Endothelial cell of umbilical vein (primary cell): ENCODE measurements around the gene IPPK.

Source experiments
- CTCF ChIP-seq, 2 donors: IDR thresholded peaks; 1 replicate in 1 of 2; 2 replicates in 1 of 2; pipeline ENCODE4 v1.5.1; 2011; ENCODE audit warnings: low read length in 2 of 2, mild to moderate bottlenecking in 2 of 2, moderate library complexity in 2 of 2, control low read depth in 1 of 2, inconsistent platforms in 1 of 2, low read depth in 1 of 2; ENCODE audit not compliant: insufficient read depth in 1 of 2; ENCODE audit errors: extremely low read depth in 1 of 2
- EZH2 ChIP-seq: IDR thresholded peaks from 2 replicates; pipeline ENCODE4 v1.6.1; 2012; ENCODE audit warnings: borderline replicate concordance, low read depth, mild to moderate bottlenecking, moderate library complexity, low read length, inconsistent platforms; ENCODE audit not compliant: severe bottlenecking
- MAX ChIP-seq: IDR thresholded peaks from 2 replicates; pipeline ENCODE4 v1.6.1; 2011; ENCODE audit not compliant: insufficient read depth, insufficient read length
- POLR2AphosphoS5 ChIP-seq: IDR thresholded peaks from 2 replicates; pipeline ENCODE4 v1.6.1; 2012; ENCODE audit warnings: low read depth, mild to moderate bottlenecking, control low read depth, low read length, moderate library complexity; ENCODE audit not compliant: insufficient read depth

DNA sequence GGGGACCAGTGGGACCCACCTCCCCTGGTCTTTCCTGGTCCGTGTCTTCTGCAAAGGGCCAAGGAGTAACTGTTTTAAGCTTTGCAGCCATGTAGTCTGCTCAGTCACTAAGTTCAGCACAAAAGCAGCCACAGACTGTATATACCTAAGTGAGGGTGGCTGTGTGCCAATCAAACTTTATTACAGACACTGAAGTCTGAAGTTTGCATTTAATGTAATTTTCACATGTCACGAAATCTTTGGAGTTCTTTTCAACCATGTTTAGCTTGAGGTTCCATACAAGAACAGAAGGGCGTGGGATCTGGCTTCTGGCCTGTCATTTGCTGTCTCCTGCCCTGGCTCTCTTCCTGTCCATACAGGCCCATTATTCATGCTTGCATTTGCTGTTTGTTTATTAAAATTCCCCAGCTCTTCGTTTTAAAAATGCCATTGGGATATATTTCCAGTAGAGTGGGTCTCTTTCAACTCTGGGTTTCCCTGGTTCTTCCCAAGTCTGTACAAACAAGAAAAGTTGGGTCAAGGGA lies 69.9 kb downstream of the IPPK start:
- TF ChIP-seq POLR2AphosphoS5 (no peak), CTCF (IDR thresholded peaks at IDR 0.05; ENCODE audit: extremely low read depth in 1 of 2, insufficient read depth in 1 of 2, low read depth in 1 of 2, low read length in 2 of 2) (no peak), EZH2 (no peak), MAX (no peak)
